Measurements from ENCODE around the gene UCHL3.

DNA sequence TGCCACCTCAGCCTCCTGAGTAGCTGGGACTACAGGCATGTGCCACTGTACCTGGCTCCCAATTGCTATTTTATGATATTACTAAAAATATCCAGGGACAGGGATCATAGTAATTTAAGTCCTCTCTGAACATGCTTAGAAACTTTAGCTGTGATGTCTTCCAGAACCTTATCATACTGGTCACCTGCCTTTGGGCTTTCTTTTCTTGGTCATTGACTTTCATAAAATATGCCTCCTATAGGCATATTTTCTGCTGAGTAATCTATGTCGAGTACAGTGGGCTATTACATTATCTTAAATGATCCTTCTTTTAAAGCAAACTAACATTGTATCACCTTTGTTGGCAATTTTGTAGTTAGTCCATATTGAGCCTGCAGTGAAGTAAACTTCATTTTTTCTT lies 6.2 kb downstream of the UCHL3 start:
- TF ChIP-seq, protein P1, sequence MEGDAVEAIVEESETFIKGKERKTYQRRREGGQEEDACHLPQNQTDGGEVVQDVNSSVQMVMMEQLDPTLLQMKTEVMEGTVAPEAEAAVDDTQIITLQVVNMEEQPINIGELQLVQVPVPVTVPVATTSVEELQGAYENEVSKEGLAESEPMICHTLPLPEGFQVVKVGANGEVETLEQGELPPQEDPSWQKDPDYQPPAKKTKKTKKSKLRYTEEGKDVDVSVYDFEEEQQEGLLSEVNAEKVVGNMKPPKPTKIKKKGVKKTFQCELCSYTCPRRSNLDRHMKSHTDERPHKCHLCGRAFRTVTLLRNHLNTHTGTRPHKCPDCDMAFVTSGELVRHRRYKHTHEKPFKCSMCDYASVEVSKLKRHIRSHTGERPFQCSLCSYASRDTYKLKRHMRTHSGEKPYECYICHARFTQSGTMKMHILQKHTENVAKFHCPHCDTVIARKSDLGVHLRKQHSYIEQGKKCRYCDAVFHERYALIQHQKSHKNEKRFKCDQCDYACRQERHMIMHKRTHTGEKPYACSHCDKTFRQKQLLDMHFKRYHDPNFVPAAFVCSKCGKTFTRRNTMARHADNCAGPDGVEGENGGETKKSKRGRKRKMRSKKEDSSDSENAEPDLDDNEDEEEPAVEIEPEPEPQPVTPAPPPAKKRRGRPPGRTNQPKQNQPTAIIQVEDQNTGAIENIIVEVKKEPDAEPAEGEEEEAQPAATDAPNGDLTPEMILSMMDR (conservative IDR thresholded peaks at IDR 0.05; ENCODE audit: low read length): no peak
- TF ChIP-seq EZH2phosphoT487 (IDR thresholded peaks at IDR 0.05; ENCODE audit: borderline replicate concordance): no peak

Measured in Loucy (cell line).